GM12873 (cell line): ENCODE measurements around the gene DUXB.

Source experiments
- TF ChIP-seq, protein P1 (sequence below): IDR thresholded peaks from 2 replicates; pipeline ENCODE4 v1.5.1; 2012; ENCODE audit warnings: low read depth, mild to moderate bottlenecking, moderate library complexity, low read length, control low read depth; ENCODE audit not compliant: insufficient read depth; ENCODE audit errors: missing control alignments

The DUXB gene

DNA sequence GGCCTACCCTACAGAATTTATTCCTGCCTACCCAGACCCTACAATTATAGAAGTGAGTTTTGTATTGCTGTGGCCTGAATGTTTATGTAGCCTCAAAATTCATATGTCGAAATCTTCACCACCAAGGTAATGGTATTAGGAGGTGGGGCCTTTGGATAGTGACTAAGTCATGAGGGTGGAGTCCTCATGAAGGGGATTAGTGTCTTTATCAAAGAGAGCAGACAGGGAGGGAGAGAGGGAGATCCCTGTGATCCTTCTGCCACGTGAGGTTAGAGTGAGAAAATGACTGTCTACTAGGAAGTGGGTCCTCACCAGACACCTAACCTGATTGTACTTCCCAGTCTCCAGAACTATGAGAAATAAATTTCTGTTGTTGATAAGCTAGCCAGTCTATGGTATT is 981 bp upstream of the DUXB start:
- TF ChIP-seq, protein P1, sequence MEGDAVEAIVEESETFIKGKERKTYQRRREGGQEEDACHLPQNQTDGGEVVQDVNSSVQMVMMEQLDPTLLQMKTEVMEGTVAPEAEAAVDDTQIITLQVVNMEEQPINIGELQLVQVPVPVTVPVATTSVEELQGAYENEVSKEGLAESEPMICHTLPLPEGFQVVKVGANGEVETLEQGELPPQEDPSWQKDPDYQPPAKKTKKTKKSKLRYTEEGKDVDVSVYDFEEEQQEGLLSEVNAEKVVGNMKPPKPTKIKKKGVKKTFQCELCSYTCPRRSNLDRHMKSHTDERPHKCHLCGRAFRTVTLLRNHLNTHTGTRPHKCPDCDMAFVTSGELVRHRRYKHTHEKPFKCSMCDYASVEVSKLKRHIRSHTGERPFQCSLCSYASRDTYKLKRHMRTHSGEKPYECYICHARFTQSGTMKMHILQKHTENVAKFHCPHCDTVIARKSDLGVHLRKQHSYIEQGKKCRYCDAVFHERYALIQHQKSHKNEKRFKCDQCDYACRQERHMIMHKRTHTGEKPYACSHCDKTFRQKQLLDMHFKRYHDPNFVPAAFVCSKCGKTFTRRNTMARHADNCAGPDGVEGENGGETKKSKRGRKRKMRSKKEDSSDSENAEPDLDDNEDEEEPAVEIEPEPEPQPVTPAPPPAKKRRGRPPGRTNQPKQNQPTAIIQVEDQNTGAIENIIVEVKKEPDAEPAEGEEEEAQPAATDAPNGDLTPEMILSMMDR = no peak

DNA sequence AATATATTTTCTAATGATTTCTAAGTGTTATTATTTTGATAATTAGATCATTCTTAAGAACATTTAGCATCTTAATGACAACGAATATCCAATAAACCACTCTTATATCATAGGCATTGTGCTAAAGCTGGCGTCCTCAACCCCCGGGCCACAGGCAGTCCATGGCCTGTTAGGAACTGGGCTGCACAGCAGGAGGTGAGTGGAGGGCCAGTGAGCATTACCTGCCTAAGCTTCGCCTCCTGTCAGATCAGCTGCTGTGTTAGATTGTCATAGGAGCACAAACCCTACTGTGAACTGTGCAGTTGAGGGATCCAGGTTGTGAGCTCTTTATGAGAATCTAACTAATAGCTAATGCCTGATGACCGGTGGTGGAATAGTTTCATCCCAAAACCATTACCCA is 3.7 kb downstream of the DUXB start:
- TF ChIP-seq, protein P1 = no peak

DNA sequence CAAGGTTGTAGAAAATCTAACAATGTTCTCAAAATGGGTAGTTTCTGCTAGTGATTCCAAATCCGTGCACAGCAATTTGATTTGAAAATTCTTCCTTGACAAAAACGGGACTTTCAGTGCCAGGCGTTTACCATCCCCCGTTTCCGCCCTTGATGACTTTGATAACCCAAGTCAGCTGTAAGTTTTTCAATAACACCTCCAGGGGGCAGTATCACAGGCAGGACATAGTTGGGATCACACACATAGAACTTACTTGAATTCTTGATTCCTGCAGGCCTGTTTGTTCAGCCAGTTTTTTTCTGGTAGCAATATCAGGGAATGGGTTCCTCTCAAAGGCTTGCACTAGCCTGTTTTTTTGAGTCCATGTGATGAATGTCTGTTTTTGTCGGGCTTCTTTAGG is 5.6 kb downstream of the DUXB start:
- TF ChIP-seq, protein P1 = peak; percentile 37

DNA sequence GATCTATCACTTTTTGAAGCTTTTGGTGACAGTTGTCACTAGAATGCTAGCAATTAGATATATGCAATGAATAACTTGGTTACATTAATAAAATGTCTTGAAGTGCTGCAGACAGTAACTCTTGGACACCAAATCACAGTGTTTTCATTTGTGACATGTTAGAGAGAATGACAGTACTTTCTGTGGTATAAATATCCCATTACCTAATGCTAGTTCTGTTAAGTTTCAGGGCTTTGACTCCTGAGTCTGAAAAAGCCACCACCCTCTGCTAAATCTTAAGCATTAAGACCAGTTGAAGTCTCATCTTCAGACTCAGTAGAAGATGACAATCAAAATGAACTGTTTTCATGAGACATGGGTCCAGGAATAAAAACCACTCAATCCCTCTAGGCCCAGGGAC is 13.9 kb downstream of the DUXB start:
- TF ChIP-seq, protein P1 = no peak

DNA sequence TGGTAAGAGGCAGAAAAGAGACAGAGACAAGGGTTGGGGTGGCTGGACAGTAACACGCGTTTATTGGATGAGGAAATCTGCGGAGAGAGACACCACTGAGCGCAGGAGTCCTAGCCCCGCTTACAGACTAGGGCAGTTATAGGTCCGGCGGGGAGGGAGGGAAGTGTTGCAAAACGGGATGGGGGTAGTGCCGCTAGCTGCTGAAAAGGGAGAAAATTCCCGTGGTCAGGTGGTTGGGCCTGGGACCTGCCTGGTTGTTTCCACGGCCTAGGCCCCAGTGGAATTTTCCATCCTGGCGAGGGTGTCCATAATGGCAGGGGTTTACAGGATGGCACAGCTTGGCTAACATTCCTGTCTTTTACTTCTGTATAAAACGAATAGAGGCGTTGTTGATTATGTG is 19.0 kb downstream of the DUXB start:
- TF ChIP-seq, protein P1 = no peak

DNA sequence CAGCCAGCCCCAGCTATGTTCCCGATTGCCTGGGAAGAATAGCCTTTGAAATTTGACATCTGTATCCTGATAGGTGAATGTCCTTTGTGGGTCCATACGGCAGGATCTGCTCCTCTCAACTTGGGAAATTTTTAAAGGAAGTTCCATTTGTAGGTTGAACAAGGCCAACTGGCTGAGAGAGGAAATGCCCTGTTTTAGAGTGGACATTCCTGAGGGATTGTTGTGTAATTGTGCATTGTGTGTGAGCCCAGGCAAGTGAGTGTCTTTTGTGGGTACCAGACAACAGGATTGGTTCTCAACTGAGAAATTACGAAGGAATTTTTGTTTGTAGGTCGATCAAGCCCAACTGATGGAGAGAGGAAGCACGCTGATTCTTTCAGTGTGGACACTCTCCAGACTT is 21.9 kb downstream of the DUXB start:
- TF ChIP-seq, protein P1 = no peak

DNA sequence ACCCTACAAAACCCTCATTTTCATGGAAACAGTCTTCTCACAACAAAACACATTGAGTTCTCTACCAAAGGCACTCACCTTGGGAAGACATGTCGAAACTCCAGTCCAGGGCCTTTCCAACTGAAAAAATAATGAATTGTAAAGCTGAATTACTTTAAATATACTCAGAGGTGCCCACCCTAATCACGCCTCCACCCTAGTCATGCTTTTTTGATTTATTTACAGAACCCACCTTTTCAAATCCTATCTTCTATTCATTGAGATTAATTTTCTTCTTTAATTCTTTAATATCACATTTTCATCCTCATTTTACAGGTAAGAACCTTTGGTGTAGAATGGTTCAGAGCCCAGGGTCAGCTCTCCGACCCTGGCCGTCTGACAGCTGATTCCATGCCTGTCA is 24.4 kb downstream of the DUXB start, which contains the start of gene CPHXL2:
Gene CPHXL2, minus strand, starts transcription at position 101 of the 400 bp plus-strand sequence. Its CDS starts 10 bp downstream, at position 91.
- TF ChIP-seq, protein P1 = no peak
